ENCODE data around the gene SHLD1. TPM values are rescaled to one million over a fixed set of nuclear protein-coding genes. Genes with fewer than 3 reads are reported as not detected.
A peak's percentile ranks its signal among the peaks of the same experiment; 100 is the strongest.

Gene SHLD1
- total and polyA plus RNA-seq, 7 donors: 3.7 to 16.8 (median 8.6) TPM

- WGBS, 3 donors: 36 to 56% (median 55%) methylated on average over 1 of the region's 1 CpG
- H3K9me3 ChIP-seq: no peaks in the 10 kb centered on the region
- ATAC-seq (no peak), DNase-seq (no peak)
- H3K4me3 ChIP-seq: no peak overlapping the region
- TF ChIP-seq CTCF (IDR thresholded peaks at IDR 0.05): no peak
- no peaks in the 10 kb centered on the region for H3K4me1 ChIP-seq
- no peak overlapping the region for H3K27ac ChIP-seq
- intact Hi-C loops (cut with DNase I): no loop called here
- no peaks in the 10 kb centered on the region for H3K36me3 ChIP-seq (ENCODE audit: insufficient read depth in 1 of 2, low read depth in 1 of 2)
- peaks cover 0 to 2% (median 0%) of the 10 kb centered on the region in 3 donors for H3K27me3 ChIP-seq (ENCODE audit: insufficient read depth in 3 of 3, low read length in 2 of 3)
These were observed 149.2 kb downstream of the SHLD1 start for GRCh38 chr20:5899444-5899843.

GRCh38 chr20:5900908-5901307 is 150.7 kb downstream of the SHLD1 start:
- Histone ChIP-seq H3K27ac (no peak overlapping the region), H3K4me1 (no peaks in the 10 kb centered on the region), H3K9me3 (no peaks in the 10 kb centered on the region), H3K4me3 (no peak overlapping the region), H3K36me3 (ENCODE audit: insufficient read depth in 1 of 2, low read depth in 1 of 2) (no peaks in the 10 kb centered on the region), H3K27me3 (ENCODE audit: insufficient read depth in 3 of 3, low read length in 2 of 3) (peaks cover 0 to 2% (median 0%) of the 10 kb centered on the region in 3 donors)
- intact Hi-C loops (cut with DNase I): no loop called here
- 74 to 88% (median 78%) methylated on average over 1 of the region's 1 CpG for WGBS, 3 donors
- DNase-seq (no peak), ATAC-seq (peak in 1 of 4 donors; percentile 59)
- no peak for TF ChIP-seq CTCF (IDR thresholded peaks at IDR 0.05)

- H3K4me1 ChIP-seq: peaks cover 4% of the 10 kb centered on the region
- DNase-seq (no peak), ATAC-seq (no peak)
- no peak overlapping the region for H3K27ac ChIP-seq
- intact Hi-C loops (cut with DNase I): no loop called here
- no peaks in the 10 kb centered on the region for H3K9me3 ChIP-seq
- no peak for TF ChIP-seq CTCF (IDR thresholded peaks at IDR 0.05)
- no peak overlapping the region for H3K4me3 ChIP-seq
- 68 to 75% (median 69%) methylated on average over 2 of the region's 2 CpGs for WGBS, 3 donors
- peaks cover 0 to 16% (median 3%) of the 10 kb centered on the region in 3 donors for H3K27me3 ChIP-seq (ENCODE audit: insufficient read depth in 3 of 3, low read length in 2 of 3)
- H3K36me3 ChIP-seq (ENCODE audit: insufficient read depth in 1 of 2, low read depth in 1 of 2): no peaks in the 10 kb centered on the region
These were observed 158.8 kb downstream of the SHLD1 start for GRCh38 chr20:5908981-5909380.

- H3K27ac ChIP-seq: no peak overlapping the region
- no peak overlapping the region for H3K4me3 ChIP-seq
- intact Hi-C loops (cut with DNase I): no loop called here
- 60 to 66% (median 62%) methylated on average over 6 of the region's 6 CpGs for WGBS, 3 donors
- no peak for DNase-seq
- no peak for ATAC-seq
- no peaks in the 10 kb centered on the region for H3K36me3 ChIP-seq (ENCODE audit: insufficient read depth in 1 of 2, low read depth in 1 of 2)
- H3K4me1 ChIP-seq: peaks cover 4% of the 10 kb centered on the region
- TF ChIP-seq CTCF (IDR thresholded peaks at IDR 0.05): no peak
- H3K9me3 ChIP-seq: no peaks in the 10 kb centered on the region
- peaks cover 0 to 16% (median 3%) of the 10 kb centered on the region in 3 donors for H3K27me3 ChIP-seq (ENCODE audit: insufficient read depth in 3 of 3, low read length in 2 of 3)
These were observed 160.0 kb downstream of the SHLD1 start for GRCh38 chr20:5910186-5910585.

- H3K9me3 ChIP-seq: no peaks in the 10 kb centered on the region
- no peak overlapping the region for H3K4me3 ChIP-seq
- intact Hi-C loops (cut with DNase I): no loop called here
- peaks cover 0 to 15% (median 3%) of the 10 kb centered on the region in 3 donors for H3K27me3 ChIP-seq (ENCODE audit: insufficient read depth in 3 of 3, low read length in 2 of 3)
- TF ChIP-seq CTCF (IDR thresholded peaks at IDR 0.05): no peak
- ATAC-seq (no peak), DNase-seq (no peak)
- no peaks in the 10 kb centered on the region for H3K36me3 ChIP-seq (ENCODE audit: insufficient read depth in 1 of 2, low read depth in 1 of 2)
- peaks cover 4% of the 10 kb centered on the region for H3K4me1 ChIP-seq
- 91 to 93% (median 91%) methylated on average over 2 of the region's 2 CpGs for WGBS, 3 donors
- no peak overlapping the region for H3K27ac ChIP-seq
These were observed 163.0 kb downstream of the SHLD1 start for GRCh38 chr20:5913166-5913565.
